Smooth muscle cell (in vitro differentiated cells): ENCODE measurements around the gene SLCO1B1. TPM values are rescaled to one million over a fixed set of nuclear protein-coding genes. Genes with fewer than 3 reads are reported as not detected.

Experiments used
- DNase-seq: peaks from one replicate; lab custom pipeline; 2025; ENCODE audit not compliant: unreplicated experiment; lab: John Stamatoyannopoulos, UW
- H2AFZ ChIP-seq: fragments of 200-600 bp; sonication (generic); 2 replicates; pipeline ENCODE4 v1.6.0; 2016; ENCODE audit warnings: antibody characterized with exemption, low read depth, mild to moderate bottlenecking
- H3F3A ChIP-seq: fragments of 200-600 bp; sonication (generic); 2 replicates; pipeline ENCODE4 v1.6.0; 2017; ENCODE audit warnings: antibody characterized with exemption, low read depth
- H3K27ac ChIP-seq: fragments of 200-600 bp; sonication (generic); 2 replicates; pipeline ENCODE4 v1.5.1; 2016; ENCODE audit warnings: low read depth, mild to moderate bottlenecking
- H3K27me3 ChIP-seq: fragments of 200-600 bp; sonication (generic); 2 replicates; pipeline ENCODE4 v1.6.1; 2016; ENCODE audit warnings: low read depth, mild to moderate bottlenecking
- H3K36me3 ChIP-seq: fragments of 200-600 bp; sonication (generic); 2 replicates; pipeline ENCODE4 v1.5.1; 2016; ENCODE audit warnings: low read depth
- H3K4me1 ChIP-seq: fragments of 200-600 bp; sonication (generic); 2 replicates; pipeline ENCODE4 v1.5.1; 2016; ENCODE audit warnings: low read depth
- H3K4me2 ChIP-seq: fragments of 200-600 bp; sonication (generic); 2 replicates; pipeline ENCODE4 v1.6.0; 2016; ENCODE audit warnings: mild to moderate bottlenecking
- H3K4me3 ChIP-seq: fragments of 200-600 bp; sonication (generic); 2 replicates; pipeline ENCODE4 v1.5.1; 2016; ENCODE audit warnings: mild to moderate bottlenecking
- H3K79me2 ChIP-seq: fragments of 200-600 bp; sonication (generic); 2 replicates; pipeline ENCODE4 v1.6.0; 2016; ENCODE audit warnings: low read depth, mild to moderate bottlenecking
- H3K9ac ChIP-seq: fragments of 200-600 bp; sonication (generic); 2 replicates; pipeline ENCODE4 v1.6.0; 2016; ENCODE audit warnings: low read depth
- H3K9me3 ChIP-seq: fragments of 200-600 bp; sonication (generic); replicated peaks from 2 replicates; pipeline ENCODE4 v1.5.1; 2016; ENCODE audit warnings: low read depth
- H4K20me1 ChIP-seq: fragments of 200-600 bp; sonication (generic); 2 replicates; pipeline ENCODE4 v1.6.0; 2016; ENCODE audit warnings: low read depth
- WGBS: methylation state at CpG from one replicate; pipeline ENCODE4 v1.1.7; 2016; ENCODE audit warnings: low lambda C conversion rate; 5-methylcytosine and 5-hydroxymethylcytosine counted together
- polyA plus RNA-seq: library from polyadenylated mRNA; unstranded; fragments of >200 nt; fragmentation: Nextera tagmentation; extraction: Ambion mirVana; gene quantifications from 2 replicates; pipeline ENCODE4 v1.2.1, GENCODE V29; 2016
- total RNA-seq: library from RNA; depleted of rRNA; stranded (reverse); fragments of >200 nt; gene quantifications from 2 replicates; pipeline ENCODE4 v1.2.3, GENCODE V29; 2014
- TF ChIP-seq, protein P1 (sequence below): fragments of 200-600 bp; sonication (generic); IDR thresholded peaks from 2 replicates; pipeline ENCODE4 v1.5.1; 2017; ENCODE audit warnings: borderline replicate concordance, mild to moderate bottlenecking, antibody characterized with exemption; ENCODE audit not compliant: insufficient read depth, poor library complexity, severe bottlenecking

Gene SLCO1B1
- total and polyA plus RNA-seq, 2 experiments from 2014 or later = not detected

DNA sequence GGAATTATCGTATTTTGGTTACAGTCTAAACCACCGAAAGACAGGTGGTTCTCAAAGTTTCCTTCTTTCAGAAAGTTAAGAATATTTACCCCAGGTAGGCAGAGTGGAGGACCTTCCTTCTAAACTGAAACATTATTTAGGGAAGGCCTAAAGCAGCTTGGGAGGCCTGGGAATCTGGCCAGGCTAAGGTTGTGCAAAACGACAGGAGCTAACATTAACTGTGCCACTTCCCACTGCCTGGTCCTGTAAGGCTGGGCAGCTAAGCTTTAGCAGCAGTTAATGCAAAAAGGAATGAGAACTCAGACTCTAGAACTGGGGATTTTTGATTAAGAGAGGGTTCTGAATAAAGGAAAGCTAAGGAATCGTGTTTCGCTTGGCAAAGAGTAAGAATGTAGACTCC, 121.1 kb downstream of the SLCO1B1 start:
- H3K9me3 ChIP-seq = no peaks in the 10 kb centered on the region
- no peak overlapping the region for H3K4me3 ChIP-seq
- no peaks in the 10 kb centered on the region for H3K36me3 ChIP-seq
- H3K4me2 ChIP-seq = no peak overlapping the region
- H3K27me3 ChIP-seq = no peaks in the 10 kb centered on the region
- H3K4me1 ChIP-seq = no peaks in the 10 kb centered on the region
- 92% methylated on average over 5 of the region's 5 CpGs for WGBS
- H3K9ac ChIP-seq = no peak overlapping the region
- no peak for DNase-seq
- H2AFZ ChIP-seq = no peak overlapping the region
- no peaks in the 10 kb centered on the region for H3K79me2 ChIP-seq
- H3F3A ChIP-seq = no peaks in the 10 kb centered on the region
- TF ChIP-seq, protein P1, sequence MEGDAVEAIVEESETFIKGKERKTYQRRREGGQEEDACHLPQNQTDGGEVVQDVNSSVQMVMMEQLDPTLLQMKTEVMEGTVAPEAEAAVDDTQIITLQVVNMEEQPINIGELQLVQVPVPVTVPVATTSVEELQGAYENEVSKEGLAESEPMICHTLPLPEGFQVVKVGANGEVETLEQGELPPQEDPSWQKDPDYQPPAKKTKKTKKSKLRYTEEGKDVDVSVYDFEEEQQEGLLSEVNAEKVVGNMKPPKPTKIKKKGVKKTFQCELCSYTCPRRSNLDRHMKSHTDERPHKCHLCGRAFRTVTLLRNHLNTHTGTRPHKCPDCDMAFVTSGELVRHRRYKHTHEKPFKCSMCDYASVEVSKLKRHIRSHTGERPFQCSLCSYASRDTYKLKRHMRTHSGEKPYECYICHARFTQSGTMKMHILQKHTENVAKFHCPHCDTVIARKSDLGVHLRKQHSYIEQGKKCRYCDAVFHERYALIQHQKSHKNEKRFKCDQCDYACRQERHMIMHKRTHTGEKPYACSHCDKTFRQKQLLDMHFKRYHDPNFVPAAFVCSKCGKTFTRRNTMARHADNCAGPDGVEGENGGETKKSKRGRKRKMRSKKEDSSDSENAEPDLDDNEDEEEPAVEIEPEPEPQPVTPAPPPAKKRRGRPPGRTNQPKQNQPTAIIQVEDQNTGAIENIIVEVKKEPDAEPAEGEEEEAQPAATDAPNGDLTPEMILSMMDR = no peak
- no peaks in the 10 kb centered on the region for H4K20me1 ChIP-seq
- H3K27ac ChIP-seq = no peak overlapping the region

DNA sequence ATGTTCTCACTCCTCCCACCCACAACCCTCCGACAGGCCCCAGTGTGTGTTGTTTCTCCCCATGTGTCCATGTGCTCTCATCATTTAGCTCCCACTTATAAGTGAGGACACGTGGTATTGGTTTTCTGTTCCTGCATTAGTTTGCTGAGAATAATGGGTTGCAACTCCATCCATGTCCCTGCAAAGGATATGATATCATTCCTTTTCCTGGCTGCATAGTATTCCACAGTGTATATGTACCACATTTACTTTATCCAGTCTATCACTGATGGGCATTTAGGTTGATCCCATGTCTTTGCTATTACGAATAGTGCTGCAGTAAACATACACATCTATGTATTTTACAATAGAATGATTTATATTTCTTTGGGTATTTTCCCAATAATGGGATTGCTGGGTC, 126.2 kb downstream of the SLCO1B1 start:
- Histone ChIP-seq H3K9me3 (no peaks in the 10 kb centered on the region), H3K4me2 (no peak overlapping the region), H3K9ac (no peak overlapping the region), H3K27ac (no peak overlapping the region), H3K79me2 (no peaks in the 10 kb centered on the region), H3K27me3 (no peaks in the 10 kb centered on the region), H3K4me1 (no peaks in the 10 kb centered on the region), H3K4me3 (no peak overlapping the region), H2AFZ (no peak overlapping the region), H3F3A (no peaks in the 10 kb centered on the region), H4K20me1 (no peaks in the 10 kb centered on the region), H3K36me3 (no peaks in the 10 kb centered on the region)
- 81% methylated on average over 3 of the region's 3 CpGs for WGBS
- no peak for DNase-seq
- TF ChIP-seq, protein P1 = no peak

DNA sequence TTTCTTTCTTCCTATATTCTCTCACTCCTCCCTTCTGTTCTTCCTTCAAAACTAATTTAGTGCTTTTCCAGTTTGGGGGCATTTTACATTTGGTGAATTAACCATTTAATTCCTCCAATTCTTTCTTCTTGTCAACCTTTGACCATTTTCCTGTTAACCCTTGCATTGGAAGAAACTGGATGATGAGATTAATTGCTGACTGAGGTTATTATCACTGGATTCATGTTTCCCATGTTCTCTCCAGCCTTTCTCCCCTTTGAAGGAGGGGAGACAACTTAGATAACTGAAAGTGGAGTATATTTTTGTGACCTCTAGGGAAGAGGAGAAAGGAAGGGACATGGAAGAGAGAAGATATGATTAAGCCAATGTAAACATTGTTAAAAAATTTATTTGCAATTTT, 133.2 kb downstream of the SLCO1B1 start:
- no peaks in the 10 kb centered on the region for H3F3A ChIP-seq
- H3K4me2 ChIP-seq = no peak overlapping the region
- H3K36me3 ChIP-seq = no peaks in the 10 kb centered on the region
- H3K27me3 ChIP-seq = no peaks in the 10 kb centered on the region
- no peaks in the 10 kb centered on the region for H3K79me2 ChIP-seq
- H3K27ac ChIP-seq = no peak overlapping the region
- H3K9me3 ChIP-seq = no peaks in the 10 kb centered on the region
- no peak overlapping the region for H3K4me3 ChIP-seq
- H4K20me1 ChIP-seq = no peaks in the 10 kb centered on the region
- DNase-seq = no peak
- H2AFZ ChIP-seq = no peak overlapping the region
- no peak overlapping the region for H3K9ac ChIP-seq
- H3K4me1 ChIP-seq = no peaks in the 10 kb centered on the region
- TF ChIP-seq, protein P1 = no peak

DNA sequence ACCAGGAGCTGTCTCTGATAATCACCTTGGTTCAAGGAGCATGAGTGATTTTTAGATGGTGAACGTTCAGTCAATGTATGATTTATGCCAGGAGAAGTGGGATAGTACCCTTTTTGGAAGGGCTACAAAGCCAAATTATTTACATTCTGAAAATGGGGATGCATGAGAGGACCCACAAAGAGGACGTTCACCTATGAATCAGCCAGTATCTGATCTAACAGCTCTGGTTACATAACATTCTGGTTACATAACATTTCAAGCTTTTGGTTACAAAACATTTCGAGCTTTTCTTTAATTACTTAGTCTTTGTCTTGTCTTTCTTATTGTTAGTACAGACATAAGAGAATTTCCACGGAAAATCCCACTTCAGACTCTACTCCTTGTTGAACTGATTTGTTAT, 134.9 kb downstream of the SLCO1B1 start:
- DNase-seq = no peak
- TF ChIP-seq, protein P1 = no peak
- no peaks in the 10 kb centered on the region for H3K27me3 ChIP-seq
- 73% methylated on average over 4 of the region's 4 CpGs for WGBS
- no peak overlapping the region for H3K27ac ChIP-seq
- no peaks in the 10 kb centered on the region for H3K36me3 ChIP-seq
- H2AFZ ChIP-seq = no peak overlapping the region
- no peaks in the 10 kb centered on the region for H3K79me2 ChIP-seq
- no peaks in the 10 kb centered on the region for H3K4me1 ChIP-seq
- no peaks in the 10 kb centered on the region for H3K9me3 ChIP-seq
- H3K9ac ChIP-seq = no peak overlapping the region
- H4K20me1 ChIP-seq = no peaks in the 10 kb centered on the region
- H3F3A ChIP-seq = no peaks in the 10 kb centered on the region
- H3K4me3 ChIP-seq = no peak overlapping the region
- H3K4me2 ChIP-seq = no peak overlapping the region
